DMS79 treated with DMSO at 0.1 percent for 48 hours (cell line): ENCODE data around the gene RFC2.
"Not testable (repeated sequence)": the region's sequence is repeated elsewhere in the genome, so short reads cannot be mapped to it uniquely, and the experiment has no call there.

Experiments used
- DNase-seq: peaks from one replicate; lab custom pipeline; 2025; lab: John Stamatoyannopoulos, UW

RFC2 gene

DNA sequence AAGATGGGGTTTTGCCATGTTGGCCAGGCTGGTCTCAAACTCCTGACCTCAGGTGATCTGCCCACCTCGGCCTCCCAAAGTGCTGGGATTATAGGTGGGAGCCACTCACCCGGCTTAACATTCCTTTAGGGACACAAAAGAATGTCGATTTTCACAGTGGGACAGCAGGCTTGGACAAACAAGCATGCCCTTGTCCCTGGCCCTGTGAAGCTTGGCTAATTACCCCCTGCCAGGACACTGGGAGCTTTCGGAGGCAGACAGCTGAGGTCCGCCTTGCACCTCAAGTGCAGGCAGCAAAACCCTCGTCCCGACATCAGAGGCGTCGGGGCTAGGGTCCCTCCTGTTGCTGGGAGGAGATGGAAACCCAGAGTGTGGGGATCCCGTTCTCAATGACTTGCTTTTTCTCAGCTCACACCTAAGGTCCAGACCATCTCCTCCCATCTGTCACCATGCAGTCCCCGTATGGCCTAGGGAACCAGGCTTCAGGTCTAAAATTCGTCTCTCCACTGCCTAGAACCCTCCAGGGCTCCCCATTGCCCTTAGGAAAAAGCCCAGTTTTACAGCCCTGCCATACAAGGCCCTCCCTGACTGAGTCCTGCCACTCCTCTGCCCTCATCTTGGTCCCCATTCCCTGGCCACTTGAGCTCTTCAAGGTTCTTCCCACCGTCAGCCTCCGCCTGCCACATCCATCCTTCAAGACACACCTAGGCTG is 28.7 kb upstream of the RFC2 start:
- DNase-seq, result no peak

DNA sequence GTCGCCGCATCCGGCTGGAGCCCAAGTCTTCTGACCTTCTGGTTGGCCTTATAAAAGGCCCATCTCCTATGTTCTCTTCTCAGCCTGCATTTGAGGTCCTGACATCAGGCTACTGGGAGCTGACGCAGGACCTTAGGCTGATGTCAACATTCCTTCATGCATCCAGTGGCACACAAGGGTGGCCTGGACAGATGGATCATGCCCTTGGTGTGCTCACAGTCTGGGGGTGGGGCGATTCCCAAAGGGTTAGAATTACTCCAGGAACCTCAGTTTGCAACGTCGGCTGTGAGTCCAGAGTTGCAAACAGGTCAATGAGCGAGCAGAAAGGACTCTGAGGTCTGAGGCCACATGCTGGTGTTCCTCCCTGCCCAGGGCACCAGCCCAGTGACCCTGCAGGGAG is 26.8 kb upstream of the RFC2 start:
- DNase-seq, result no peak

DNA sequence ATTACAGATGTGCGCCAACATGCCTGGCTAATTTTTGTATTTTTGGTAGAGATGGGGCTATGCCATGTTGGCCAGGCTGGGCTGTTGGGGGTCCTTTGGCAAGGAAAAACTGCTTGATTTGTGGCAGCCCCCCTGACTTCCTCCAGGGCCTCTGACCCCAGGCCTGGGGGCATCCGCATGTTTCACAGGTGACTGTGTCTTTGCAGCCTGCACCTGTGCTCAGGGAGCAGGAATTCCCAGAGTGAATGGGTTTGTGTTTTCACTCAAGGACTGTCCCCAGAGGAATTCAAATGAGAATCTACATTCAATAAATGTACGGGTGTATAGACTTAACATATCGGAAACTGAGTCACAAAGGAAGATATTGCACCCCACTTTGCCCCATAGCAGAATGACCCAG is 23.4 kb upstream of the RFC2 start:
- no peak for DNase-seq

GRCh38 chr7:74275401-74275881 is 21.2 kb upstream of the RFC2 start:
- DNase-seq, result no peak

GRCh38 chr7:74272305-74273038 is 18.3 kb upstream of the RFC2 start:
- DNase-seq, result no peak

GRCh38 chr7:74271742-74272141 is 17.5 kb upstream of the RFC2 start:
- DNase-seq, result no peak

DNA sequence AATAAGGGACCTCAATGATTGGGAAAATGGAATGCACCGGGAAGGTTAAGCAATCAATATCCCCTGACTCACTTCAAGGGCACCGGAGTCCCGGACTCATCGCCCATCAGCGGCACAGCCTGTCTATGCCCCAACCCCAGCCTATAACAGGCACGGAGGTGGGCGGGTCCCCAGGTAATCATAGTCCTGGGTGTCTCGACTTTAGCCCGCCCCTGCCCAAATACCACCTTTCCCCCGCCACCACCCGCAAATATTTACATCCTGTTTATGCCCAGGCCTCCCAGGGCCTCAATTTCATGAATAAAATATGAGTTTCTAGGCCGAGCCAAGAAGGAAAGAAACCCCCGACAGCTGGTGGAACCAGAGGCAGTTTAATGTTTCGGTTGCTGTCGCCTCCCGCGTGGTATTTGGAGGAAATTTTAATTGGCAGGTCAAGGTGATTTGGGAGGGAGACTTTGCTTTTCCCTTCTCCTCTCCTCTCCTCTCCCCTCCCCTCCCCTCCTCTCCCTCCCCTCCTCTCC is 15.6 kb upstream of the RFC2 start:
- DNase-seq, result peak; percentile 87

DNA sequence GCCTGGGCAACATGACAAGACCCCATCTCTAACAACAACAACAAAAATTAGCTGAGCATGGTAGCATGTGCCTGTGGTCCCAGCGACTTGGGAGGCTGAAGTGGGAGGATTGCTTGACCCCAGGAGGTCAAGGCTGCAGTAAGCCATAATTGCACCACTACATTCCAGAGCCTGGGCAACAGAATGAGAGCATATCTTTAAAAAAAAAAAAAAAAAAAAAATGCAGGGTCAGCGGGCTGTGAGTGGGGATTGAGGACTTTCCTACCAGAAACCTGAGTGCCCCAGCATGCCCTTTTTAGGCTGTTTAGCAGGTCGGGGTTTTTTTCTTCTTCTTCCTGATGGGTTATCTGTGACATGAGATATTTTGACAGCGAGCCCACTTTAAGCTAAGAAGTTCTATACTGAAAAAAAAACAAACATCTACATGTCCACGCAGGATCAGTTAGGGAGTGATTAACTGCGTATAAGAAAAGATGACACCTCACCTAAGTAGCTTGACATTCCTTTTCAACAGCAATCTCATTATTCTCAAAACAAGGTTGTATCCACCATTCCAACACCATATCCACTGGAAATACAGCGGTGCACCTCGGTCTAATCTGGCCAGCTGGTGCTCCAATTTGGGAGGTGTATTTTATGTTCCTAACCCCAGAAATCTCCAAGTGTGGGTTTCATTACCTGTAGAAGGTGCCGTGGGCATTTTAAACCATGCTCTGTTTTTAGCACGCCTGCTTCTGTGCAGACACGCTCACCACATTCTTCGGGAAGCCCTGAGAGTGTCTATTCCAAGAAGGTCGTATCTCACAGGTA is 13.8 kb upstream of the RFC2 start:
- no peak for DNase-seq

DNA sequence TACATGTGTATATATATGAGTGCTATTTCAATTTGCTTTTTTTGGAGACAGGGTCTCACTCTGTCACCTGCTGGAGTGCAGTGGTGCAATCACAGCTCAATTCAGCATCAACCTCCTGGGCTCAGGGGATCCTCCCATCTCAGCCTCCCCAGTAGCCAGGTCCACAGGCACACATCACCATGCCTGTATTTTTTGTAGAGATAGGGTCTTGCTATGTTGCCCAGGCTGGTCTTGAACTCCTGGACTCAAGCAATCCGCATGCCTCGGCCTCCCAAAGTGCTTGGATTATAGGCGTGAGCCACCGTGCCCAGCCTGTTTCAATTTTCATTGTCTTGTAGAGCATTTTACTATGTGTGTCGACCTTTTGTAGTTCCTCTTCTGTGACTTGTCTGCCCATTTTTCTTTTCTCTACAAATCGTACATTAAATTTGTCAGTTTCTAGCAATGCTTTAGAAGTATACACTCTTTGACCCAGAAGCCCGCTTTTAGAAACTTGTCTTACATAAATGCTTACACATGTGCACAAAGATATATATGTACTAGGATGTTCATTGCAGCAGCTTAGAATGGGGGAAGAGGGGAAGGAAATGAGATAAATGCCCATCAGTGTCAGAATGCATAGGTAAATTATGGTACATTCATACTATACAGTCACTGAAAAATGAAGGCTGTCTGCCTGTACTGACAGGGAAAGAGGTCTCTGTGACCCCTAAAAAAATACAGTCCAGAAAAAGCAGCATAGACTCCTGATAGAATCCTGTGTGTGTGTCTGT is 12.2 kb upstream of the RFC2 start:
- DNase-seq, result no peak

- DNase-seq, result no peak
These were observed 9.4 kb upstream of the RFC2 start for GRCh38 chr7:74263399-74264120.

- no peak for DNase-seq
These were observed 8.6 kb upstream of the RFC2 start for GRCh38 chr7:74262639-74263398.

DNA sequence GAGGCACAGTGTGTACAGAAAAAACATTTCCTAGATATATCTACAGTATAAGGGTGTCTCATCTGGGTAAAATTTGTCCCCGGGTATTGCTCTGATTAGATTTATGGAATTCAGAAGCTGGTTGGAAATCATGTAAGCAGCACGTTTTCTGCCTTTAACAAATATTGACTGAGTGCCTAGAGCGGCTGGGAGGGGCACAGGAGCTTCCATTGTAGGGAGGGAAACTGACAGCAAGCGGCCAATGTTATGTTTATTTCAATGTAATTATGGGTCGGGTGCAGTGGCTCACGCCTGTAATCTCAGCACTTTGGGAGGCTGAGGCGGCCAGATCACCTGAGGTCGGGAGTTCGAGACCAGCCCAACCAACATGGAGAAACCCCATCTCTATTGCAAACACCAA is 4.4 kb upstream of the RFC2 start:
- DNase-seq, result no peak

GRCh38 chr7:74256491-74257408 is 2.6 kb upstream of the RFC2 start:
- no peak for DNase-seq

- DNase-seq, result not testable (repeated sequence)
These were observed 1.3 kb upstream of the RFC2 start for GRCh38 chr7:74255461-74255860.

- DNase-seq, result no peak
These were observed 720 bp upstream of the RFC2 start for GRCh38 chr7:74254858-74255379.

- no peak for DNase-seq
These were observed 417 bp downstream of the RFC2 start for GRCh38 chr7:74253835-74254128.

DNA sequence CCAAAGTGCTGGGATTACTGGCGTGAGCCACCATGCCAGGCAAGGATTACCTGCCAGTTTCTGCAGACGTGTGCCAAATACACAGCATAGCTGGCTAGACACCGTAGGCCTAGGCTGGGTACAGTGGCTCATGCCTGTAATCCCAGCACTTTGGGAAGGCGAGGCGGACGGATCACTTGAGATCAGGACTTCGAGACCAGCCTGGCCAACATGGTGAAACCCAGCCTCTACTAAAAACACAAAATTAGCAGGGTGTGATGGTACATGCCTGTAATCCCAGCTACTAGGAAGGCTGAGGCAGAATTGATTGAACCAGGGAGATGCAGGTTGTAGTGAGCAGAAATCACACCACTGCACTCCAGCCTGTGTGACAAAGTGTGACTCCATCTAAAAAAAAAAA is 868 bp downstream of the RFC2 start:
- no peak for DNase-seq

DNA sequence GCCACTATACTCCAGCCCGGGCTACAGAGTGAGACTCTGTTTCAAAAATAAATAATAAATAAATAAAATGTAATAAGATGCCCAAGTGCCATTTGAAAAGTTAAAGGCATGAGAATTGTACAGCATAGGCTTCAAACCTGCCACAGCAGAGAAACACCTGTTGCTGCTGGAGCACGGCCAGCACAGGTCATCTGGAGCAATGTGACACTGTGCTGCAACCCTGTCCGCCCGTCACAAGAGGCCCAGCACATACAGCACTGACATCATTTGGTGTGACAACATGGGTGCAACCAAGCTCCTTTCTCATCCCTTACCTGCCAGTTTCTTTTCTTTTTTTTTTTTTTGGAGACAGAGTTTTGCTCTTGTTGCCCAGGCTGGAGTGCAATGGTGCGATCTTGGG is 1.3 kb downstream of the RFC2 start:
- peak; percentile 32 for DNase-seq

DNA sequence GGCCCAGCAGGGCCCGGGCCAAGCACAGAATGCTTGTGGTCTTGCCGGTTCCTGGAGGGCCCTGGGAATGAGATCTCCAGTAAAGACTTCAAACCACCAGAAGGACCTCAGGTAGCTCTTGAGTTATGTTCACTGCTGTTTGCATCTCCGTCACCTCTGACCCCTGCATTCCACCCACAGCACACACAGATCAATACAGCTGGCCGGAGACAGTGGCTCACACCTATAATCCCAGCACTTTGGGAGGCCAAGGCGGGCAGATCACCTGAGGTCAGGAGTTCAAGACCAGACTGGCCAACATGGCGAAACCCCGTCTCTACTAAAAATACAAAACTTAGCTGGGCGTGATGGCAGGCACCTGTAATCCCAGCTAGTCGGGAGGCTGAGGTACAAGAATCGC is 5.1 kb downstream of the RFC2 start:
- DNase-seq, result not testable (repeated sequence)
